Measurements from ENCODE around the gene PLIN5.

DNA sequence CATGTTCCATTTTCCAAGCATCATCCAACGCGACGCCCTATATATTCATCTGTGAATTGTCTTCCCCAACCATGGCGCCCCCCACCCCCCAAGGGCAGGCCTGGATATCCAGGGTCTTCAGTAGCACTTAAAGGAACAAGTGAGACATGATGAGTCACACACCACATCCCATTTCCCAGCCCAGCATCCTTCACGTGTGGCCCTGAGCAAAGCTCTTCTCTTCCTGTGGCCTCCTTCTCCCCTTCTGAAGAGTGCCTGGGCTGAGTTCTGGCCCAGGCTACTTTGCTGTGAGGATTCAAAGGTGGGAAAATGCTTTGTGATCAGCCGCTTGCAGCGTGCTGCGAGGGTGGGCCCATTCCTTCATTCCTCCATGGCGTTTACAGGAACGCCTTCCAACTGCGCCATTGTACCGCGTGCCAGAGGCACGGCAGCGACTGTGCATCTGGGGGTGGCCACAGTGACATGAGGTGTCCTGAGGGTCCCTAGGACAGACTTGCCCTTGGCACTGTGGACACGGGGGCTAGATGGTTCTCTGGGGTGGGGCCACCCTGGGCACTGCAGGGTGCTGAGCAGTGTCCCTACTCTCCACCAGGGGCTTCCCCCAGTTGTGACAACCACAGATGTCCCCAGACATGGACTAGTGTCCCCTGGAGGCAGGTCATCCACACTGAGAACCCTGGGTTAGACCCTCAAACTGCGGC is 28.4 kb downstream of the PLIN5 start:
- TF ChIP-seq, protein P1, sequence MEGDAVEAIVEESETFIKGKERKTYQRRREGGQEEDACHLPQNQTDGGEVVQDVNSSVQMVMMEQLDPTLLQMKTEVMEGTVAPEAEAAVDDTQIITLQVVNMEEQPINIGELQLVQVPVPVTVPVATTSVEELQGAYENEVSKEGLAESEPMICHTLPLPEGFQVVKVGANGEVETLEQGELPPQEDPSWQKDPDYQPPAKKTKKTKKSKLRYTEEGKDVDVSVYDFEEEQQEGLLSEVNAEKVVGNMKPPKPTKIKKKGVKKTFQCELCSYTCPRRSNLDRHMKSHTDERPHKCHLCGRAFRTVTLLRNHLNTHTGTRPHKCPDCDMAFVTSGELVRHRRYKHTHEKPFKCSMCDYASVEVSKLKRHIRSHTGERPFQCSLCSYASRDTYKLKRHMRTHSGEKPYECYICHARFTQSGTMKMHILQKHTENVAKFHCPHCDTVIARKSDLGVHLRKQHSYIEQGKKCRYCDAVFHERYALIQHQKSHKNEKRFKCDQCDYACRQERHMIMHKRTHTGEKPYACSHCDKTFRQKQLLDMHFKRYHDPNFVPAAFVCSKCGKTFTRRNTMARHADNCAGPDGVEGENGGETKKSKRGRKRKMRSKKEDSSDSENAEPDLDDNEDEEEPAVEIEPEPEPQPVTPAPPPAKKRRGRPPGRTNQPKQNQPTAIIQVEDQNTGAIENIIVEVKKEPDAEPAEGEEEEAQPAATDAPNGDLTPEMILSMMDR (IDR thresholded peaks at IDR 0.05), result no peak
- TF ChIP-seq EP300 (IDR thresholded peaks at IDR 0.05) (no peak), POLR2A (IDR thresholded peaks at IDR 0.05) (no peak)

All from tibial nerve (tissue), 4 donors.